IgD-negative memory B cell (primary cell): ENCODE data around the gene IFIT5. TPM values are rescaled to one million over a fixed set of nuclear protein-coding genes. Genes with fewer than 3 reads are reported as not detected.
"Not testable (repeated sequence)": the region's sequence is repeated elsewhere in the genome, so short reads cannot be mapped to it uniquely, and the experiment has no call there.

Experiments
- H3K27ac Mint-ChIP-seq, 3 donors: one replicate each; pipeline ENCODE4 v1.8.0; 2020 to 2022; ENCODE audit warnings: mild to moderate bottlenecking in 3 of 3, mixed read lengths in 3 of 3, moderate library complexity in 1 of 3
- H3K27me3 Mint-ChIP-seq: one replicate; pipeline ENCODE4 v1.8.0; 2021; ENCODE audit warnings: mixed read lengths
- H3K36me3 Mint-ChIP-seq: one replicate; pipeline ENCODE4 v1.8.0; 2020; ENCODE audit warnings: mild to moderate bottlenecking, mixed read lengths
- H3K4me1 Mint-ChIP-seq, 3 donors: one replicate each; pipeline ENCODE4 v1.8.0; 2020 to 2022; ENCODE audit warnings: mixed read lengths in 3 of 3, mild to moderate bottlenecking in 1 of 3
- H3K4me3 Mint-ChIP-seq, 4 donors: one replicate each; pipeline ENCODE4 v1.8.0; 2020 to 2022; ENCODE audit warnings: mild to moderate bottlenecking in 4 of 4, mixed read lengths in 4 of 4, moderate library complexity in 3 of 4
- H3K9me3 Mint-ChIP-seq, 3 donors: one replicate each; pipeline ENCODE4 v1.8.0; 2020 to 2021; ENCODE audit warnings: mixed read lengths in 3 of 3, mild to moderate bottlenecking in 1 of 3
- polyA plus RNA-seq: library from polyadenylated mRNA; unstranded; fragments of 300-500 nt; fragmentation: Illumina TruSeq; gene quantifications from one replicate; pipeline ENCODE4 v1.2.3, GENCODE V29; 2021

Gene IFIT5
- polyA plus RNA-seq, 1 donor from 2014 or later = 17.3 TPM

DNA sequence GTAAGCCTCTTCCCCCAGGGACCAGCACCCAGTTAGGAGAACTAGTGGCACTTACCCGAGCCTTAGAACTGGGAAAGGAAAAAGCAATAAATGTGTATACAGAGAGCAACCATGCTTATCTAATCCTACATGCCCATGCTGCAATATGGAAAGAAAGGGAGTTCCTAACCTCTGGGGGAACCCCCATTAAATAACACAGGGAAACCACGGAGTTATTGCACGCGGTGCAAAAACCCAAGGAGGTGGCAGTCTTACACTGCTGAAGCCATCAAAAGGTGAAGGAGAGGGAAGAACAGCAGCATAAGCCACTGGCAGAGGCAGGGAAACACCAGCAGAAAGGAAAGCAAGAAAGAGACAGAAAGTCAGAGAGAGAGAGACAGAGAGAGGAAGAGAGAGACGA, 3.8 kb upstream of the IFIT5 start:
- not testable (repeated sequence) for H3K27ac Mint-ChIP-seq, H3K9me3 Mint-ChIP-seq, H3K36me3 Mint-ChIP-seq, H3K27me3 Mint-ChIP-seq
- peak overlapping the region in 2 of 4 donors; percentile 18 to 70 for H3K4me3 Mint-ChIP-seq
- peaks cover 9 to 10% (median 10%) of the 10 kb centered on the region in 3 donors for H3K4me1 Mint-ChIP-seq

GRCh38 chr10:89411135-89411534, 3.2 kb upstream of the IFIT5 start:
- Mint-ChIP-seq H3K4me3 (peak overlapping the region in 1 of 4 donors; percentile 70), H3K4me1 (peaks cover 13 to 14% (median 13%) of the 10 kb centered on the region in 3 donors)
- not testable (repeated sequence) for H3K9me3 Mint-ChIP-seq, H3K36me3 Mint-ChIP-seq, H3K27ac Mint-ChIP-seq, H3K27me3 Mint-ChIP-seq

GRCh38 chr10:89412276-89412675, 2.1 kb upstream of the IFIT5 start:
- H3K4me3 Mint-ChIP-seq = peak overlapping the region in 2 of 4 donors; percentile 28 to 70
- H3K36me3 Mint-ChIP-seq, H3K9me3 Mint-ChIP-seq, H3K27me3 Mint-ChIP-seq: not testable (repeated sequence)
- H3K27ac Mint-ChIP-seq = peak overlapping the region; percentile 28 to 100 (median 40)
- peaks cover 20 to 21% (median 21%) of the 10 kb centered on the region in 3 donors for H3K4me1 Mint-ChIP-seq

- Mint-ChIP-seq H3K4me3 (peak overlapping the region; percentile 90 to 96 (median 94)), H3K27ac (peak overlapping the region; percentile 84 to 100 (median 97)), H3K36me3 (peaks cover 2% of the 10 kb centered on the region), H3K27me3 (no peaks in the 10 kb centered on the region), H3K9me3 (peaks cover 0 to 3% (median 2%) of the 10 kb centered on the region in 3 donors), H3K4me1 (peaks cover 25 to 31% (median 31%) of the 10 kb centered on the region in 3 donors)
Measured at GRCh38 chr10:89413398-89413912, 913 bp upstream of the IFIT5 start.

DNA sequence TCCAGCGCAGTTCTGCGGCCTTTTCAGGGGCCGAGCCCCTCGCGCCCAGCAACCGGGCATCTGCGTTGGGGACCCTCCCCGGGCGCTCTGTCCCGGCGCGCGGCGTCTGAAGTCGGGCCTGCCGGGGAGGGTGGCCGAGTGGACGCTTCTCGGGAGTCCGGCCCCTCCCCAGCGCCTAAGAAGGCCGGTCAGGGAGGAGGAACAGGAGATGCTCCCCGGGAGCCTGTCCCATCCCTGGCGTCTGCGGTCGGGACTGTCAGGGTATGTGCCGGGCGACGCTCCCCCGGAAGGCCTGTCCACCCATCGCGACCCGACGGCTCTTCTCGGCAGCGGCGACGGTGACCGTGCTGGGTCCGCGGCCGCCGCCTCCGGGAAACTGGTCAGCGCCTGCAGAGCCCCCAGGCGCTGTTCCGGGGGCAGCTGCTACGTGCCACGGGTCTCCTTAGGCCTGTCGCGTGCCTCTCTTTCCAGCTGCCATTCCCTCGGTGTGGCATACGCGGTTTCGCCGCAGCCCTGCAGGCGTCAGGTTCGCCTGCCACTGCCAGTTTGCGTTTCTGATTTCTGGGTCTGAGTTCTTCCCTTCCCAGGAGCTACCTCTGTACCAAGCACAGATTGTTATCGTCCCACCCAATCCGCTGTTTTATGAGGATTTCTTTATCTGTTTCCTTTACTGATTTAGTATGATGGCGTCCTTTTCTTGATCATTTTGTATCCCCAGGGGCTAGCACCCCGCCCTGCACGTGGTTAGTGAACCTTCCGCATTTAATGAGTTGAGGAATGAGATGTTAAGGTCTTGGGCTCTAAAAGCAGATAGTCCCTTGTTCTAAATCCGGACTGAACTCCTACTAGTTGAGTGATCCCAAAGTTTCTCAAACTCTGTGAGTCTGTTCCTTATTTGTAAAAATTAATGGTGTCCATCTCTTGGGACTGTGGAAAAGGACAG, 782 bp downstream of the IFIT5 start:
- Mint-ChIP-seq H3K27me3 (no peaks in the 10 kb centered on the region), H3K36me3 (peaks cover 2% of the 10 kb centered on the region), H3K4me3 (peak overlapping the region; percentile 90 to 96 (median 94)), H3K4me1 (peaks cover 29 to 36% (median 36%) of the 10 kb centered on the region in 3 donors), H3K9me3 (peaks cover 0 to 3% (median 2%) of the 10 kb centered on the region in 3 donors), H3K27ac (peak overlapping the region; percentile 90 to 100 (median 97))

DNA sequence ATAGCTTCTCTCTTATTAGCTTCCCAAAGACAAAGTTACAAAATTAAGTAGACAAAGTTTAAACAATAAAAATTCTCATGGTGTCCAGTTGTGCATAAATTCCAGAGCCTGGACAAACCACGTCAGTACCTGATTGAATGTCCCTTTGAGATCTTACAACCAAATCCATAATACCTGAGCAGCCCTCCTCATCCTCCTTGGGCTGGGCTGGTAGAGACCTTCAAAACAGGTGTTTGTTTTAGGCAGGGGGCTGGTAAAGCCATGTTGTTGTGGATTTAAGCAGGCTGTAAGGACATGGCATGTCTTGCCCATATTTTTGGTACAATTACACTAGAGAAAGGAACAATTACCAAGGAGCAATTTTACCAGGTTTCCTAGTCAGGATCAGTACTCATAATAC, 2.1 kb downstream of the IFIT5 start:
- Mint-ChIP-seq H3K9me3 (peaks cover 0 to 3% (median 2%) of the 10 kb centered on the region in 3 donors), H3K4me3 (peak overlapping the region in 2 of 4 donors; percentile 57 to 93), H3K27me3 (no peaks in the 10 kb centered on the region), H3K36me3 (peaks cover 4% of the 10 kb centered on the region), H3K4me1 (peaks cover 31 to 45% (median 39%) of the 10 kb centered on the region in 3 donors), H3K27ac (peak overlapping the region; percentile 63 to 87 (median 86))

DNA sequence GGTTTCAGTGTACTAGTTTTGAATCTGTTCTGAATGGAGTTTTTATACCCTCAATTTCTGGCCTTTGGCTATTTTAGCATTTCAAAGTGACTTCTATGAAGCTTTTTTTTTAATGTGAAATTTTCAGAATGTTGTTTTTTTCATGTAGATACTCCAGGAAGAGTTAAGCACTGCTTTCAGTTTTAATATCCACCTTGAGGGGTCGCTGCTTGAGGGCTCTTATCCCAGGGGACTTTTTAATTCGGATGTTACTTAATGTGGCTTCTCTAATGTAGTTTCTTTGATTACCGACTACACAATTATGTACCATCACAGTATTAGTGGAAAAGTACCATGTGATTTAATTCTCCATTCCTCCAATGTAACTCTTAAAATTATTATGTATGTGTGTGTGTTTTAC, 5.2 kb downstream of the IFIT5 start:
- Mint-ChIP-seq H3K4me3 (peak overlapping the region in 3 of 4 donors; percentile 61 to 84 (median 77)), H3K36me3 (peaks cover 4% of the 10 kb centered on the region), H3K4me1 (peaks cover 22 to 41% (median 39%) of the 10 kb centered on the region in 3 donors), H3K9me3 (no peaks in the 10 kb centered on the region), H3K27ac (peak overlapping the region in 2 of 3 donors; percentile 39 to 61), H3K27me3 (no peaks in the 10 kb centered on the region)

GRCh38 chr10:89421018-89421476, 6.7 kb downstream of the IFIT5 start:
- Mint-ChIP-seq H3K4me1 (peaks cover 19 to 35% (median 31%) of the 10 kb centered on the region in 3 donors), H3K9me3 (no peaks in the 10 kb centered on the region), H3K27me3 (no peaks in the 10 kb centered on the region), H3K27ac (peak overlapping the region; percentile 2 to 21 (median 11)), H3K4me3 (no peak overlapping the region), H3K36me3 (peaks cover 4% of the 10 kb centered on the region)

DNA sequence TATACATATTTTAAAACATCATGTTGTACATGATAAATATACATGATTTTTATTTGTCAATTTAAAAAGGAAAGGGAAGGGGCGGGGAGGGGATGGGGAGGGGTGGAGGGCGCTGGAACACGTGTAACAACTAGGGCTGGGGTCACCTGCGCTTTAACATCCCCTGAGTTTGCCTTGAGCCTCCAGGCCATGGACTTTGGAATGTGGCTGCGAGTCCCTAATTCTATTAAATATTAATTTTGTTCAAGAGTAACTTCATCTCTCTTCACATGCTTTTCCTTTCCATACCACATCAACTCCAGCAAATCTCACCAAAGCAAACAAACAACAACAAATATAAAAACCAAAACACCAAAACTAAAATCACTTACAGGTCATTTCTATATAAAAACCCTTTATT, 10.6 kb downstream of the IFIT5 start:
- peaks cover 2% of the 10 kb centered on the region for H3K36me3 Mint-ChIP-seq
- no peak overlapping the region for H3K27ac Mint-ChIP-seq
- no peaks in the 10 kb centered on the region for H3K9me3 Mint-ChIP-seq
- peaks cover 2% of the 10 kb centered on the region for H3K27me3 Mint-ChIP-seq
- no peak overlapping the region for H3K4me3 Mint-ChIP-seq
- peaks cover 2 to 12% (median 8%) of the 10 kb centered on the region in 3 donors for H3K4me1 Mint-ChIP-seq

- peaks cover 0 to 5% (median 3%) of the 10 kb centered on the region in 3 donors for H3K4me1 Mint-ChIP-seq
- H3K27me3 Mint-ChIP-seq = peaks cover 2% of the 10 kb centered on the region
- no peak overlapping the region for H3K4me3 Mint-ChIP-seq
- no peaks in the 10 kb centered on the region for H3K36me3 Mint-ChIP-seq
- no peaks in the 10 kb centered on the region for H3K9me3 Mint-ChIP-seq
- H3K27ac Mint-ChIP-seq = no peak overlapping the region
Measured at GRCh38 chr10:89426230-89426868, 12.0 kb downstream of the IFIT5 start.

DNA sequence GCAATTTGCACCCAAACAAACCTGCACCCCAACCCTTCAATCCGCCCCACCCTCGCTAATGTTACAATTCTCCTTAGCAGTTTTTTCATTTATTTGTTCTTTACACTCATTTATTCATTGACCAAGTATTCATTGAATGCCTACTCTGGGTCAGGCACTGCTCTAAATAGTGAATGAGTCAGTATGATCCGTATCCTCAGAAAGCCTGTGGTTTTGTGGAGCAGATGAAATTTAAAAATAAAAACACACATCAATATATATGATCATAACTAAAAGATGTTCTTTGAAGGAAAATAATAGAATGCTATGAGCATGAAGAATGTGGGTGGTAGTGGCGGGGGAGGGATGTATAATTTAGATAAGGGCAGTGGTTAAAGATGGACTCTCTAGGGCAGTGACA, 13.3 kb downstream of the IFIT5 start:
- Mint-ChIP-seq H3K4me1 (peaks cover 0 to 5% (median 3%) of the 10 kb centered on the region in 3 donors), H3K4me3 (no peak overlapping the region), H3K27me3 (peaks cover 4% of the 10 kb centered on the region), H3K36me3 (no peaks in the 10 kb centered on the region), H3K9me3 (no peaks in the 10 kb centered on the region), H3K27ac (no peak overlapping the region)

DNA sequence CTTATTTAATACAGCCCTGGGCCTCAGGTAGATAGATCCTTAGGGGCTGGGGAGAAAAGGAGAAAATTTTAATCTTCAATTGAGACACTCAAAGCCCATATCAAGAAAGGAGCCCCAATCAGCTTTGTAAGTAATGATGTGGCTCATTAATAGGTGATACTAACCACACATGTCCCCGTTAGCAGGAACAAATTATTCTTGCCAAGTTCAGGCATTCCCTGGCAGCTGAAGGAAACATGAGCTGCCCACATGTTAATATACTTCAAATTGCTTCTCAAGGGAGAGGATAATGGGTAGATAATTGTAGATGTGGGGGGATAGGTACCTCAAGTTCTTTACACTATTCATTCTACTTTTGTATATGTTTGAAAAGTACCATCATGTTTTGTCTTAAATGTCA, 14.5 kb downstream of the IFIT5 start:
- Mint-ChIP-seq H3K27ac (no peak overlapping the region), H3K27me3 (peaks cover 5% of the 10 kb centered on the region), H3K4me1 (no peaks in the 10 kb centered on the region), H3K4me3 (no peak overlapping the region), H3K36me3 (no peaks in the 10 kb centered on the region), H3K9me3 (no peaks in the 10 kb centered on the region)

GRCh38 chr10:89431977-89432376, 17.6 kb downstream of the IFIT5 start:
- H3K27ac Mint-ChIP-seq = no peak overlapping the region
- no peaks in the 10 kb centered on the region for H3K4me1 Mint-ChIP-seq
- peaks cover 2% of the 10 kb centered on the region for H3K36me3 Mint-ChIP-seq
- no peak overlapping the region for H3K4me3 Mint-ChIP-seq
- peaks cover 7% of the 10 kb centered on the region for H3K27me3 Mint-ChIP-seq
- no peaks in the 10 kb centered on the region for H3K9me3 Mint-ChIP-seq

DNA sequence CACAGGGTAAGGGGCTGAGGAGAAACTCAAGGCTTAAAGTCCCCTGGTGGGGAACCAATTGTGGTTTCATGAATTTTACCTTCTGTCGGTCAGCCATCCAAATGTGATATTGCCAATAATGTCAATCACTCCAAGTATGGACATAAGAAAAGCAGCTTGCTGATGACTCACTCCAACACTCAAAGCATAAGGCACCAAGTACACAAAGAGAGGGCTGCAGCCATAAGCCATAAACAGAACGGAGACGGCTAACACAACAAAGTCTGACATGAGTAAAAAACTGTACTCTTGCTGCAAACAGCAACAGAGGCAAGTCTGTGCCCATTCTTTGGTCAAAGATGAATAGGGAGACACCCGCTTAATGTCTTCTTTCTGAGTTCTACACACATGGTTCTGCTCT, 24.2 kb downstream of the IFIT5 start:
- no peak overlapping the region for H3K27ac Mint-ChIP-seq
- H3K9me3 Mint-ChIP-seq = no peaks in the 10 kb centered on the region
- peaks cover 2% of the 10 kb centered on the region for H3K36me3 Mint-ChIP-seq
- no peaks in the 10 kb centered on the region for H3K4me1 Mint-ChIP-seq
- peaks cover 7% of the 10 kb centered on the region for H3K27me3 Mint-ChIP-seq
- no peak overlapping the region for H3K4me3 Mint-ChIP-seq
